ENCODE results near the gene NCBP1.
"Not testable (repeated sequence)": the region's sequence is repeated elsewhere in the genome, so short reads cannot be mapped to it uniquely, and the experiment has no call there.

Gene NCBP1

GRCh38 chr9:97698865-97699264 lies 65.2 kb downstream of the NCBP1 start:
- no peak overlapping the region for H3K4me3 ChIP-seq (ENCODE audit: low read depth, low read length)
- peaks cover 11% of the 10 kb centered on the region for H3K4me1 ChIP-seq (ENCODE audit: control insufficient read depth, insufficient read depth, low read length)
- H3K9me3 ChIP-seq (ENCODE audit: control insufficient read depth, insufficient read depth, low read length): no peaks in the 10 kb centered on the region
- H3K27ac ChIP-seq (ENCODE audit: low read depth, low read length): no peak overlapping the region
- H3K36me3 ChIP-seq (ENCODE audit: control insufficient read depth, insufficient read depth, low read length): no peaks in the 10 kb centered on the region
- no peak overlapping the region for H3K9ac ChIP-seq (ENCODE audit: low read depth, low read length)
- peaks cover 29% of the 10 kb centered on the region for H3K27me3 ChIP-seq (ENCODE audit: control insufficient read depth, insufficient read depth, low read length)

GRCh38 chr9:97699281-97699680 lies 65.7 kb downstream of the NCBP1 start:
- H3K9me3 ChIP-seq (ENCODE audit: control insufficient read depth, insufficient read depth, low read length); H3K9ac ChIP-seq (ENCODE audit: low read depth, low read length); H3K4me3 ChIP-seq (ENCODE audit: low read depth, low read length); H3K36me3 ChIP-seq (ENCODE audit: control insufficient read depth, insufficient read depth, low read length); H3K27ac ChIP-seq (ENCODE audit: low read depth, low read length): not testable (repeated sequence)
- H3K4me1 ChIP-seq (ENCODE audit: control insufficient read depth, insufficient read depth, low read length): peaks cover 11% of the 10 kb centered on the region
- peaks cover 29% of the 10 kb centered on the region for H3K27me3 ChIP-seq (ENCODE audit: control insufficient read depth, insufficient read depth, low read length)

- peaks cover 29% of the 10 kb centered on the region for H3K27me3 ChIP-seq (ENCODE audit: control insufficient read depth, insufficient read depth, low read length)
- not testable (repeated sequence) for H3K36me3 ChIP-seq (ENCODE audit: control insufficient read depth, insufficient read depth, low read length); H3K4me3 ChIP-seq (ENCODE audit: low read depth, low read length); H3K9me3 ChIP-seq (ENCODE audit: control insufficient read depth, insufficient read depth, low read length); H3K27ac ChIP-seq (ENCODE audit: low read depth, low read length); H3K9ac ChIP-seq (ENCODE audit: low read depth, low read length)
- peaks cover 11% of the 10 kb centered on the region for H3K4me1 ChIP-seq (ENCODE audit: control insufficient read depth, insufficient read depth, low read length)
Measured at GRCh38 chr9:97699824-97700223, 66.2 kb downstream of the NCBP1 start.

- no peaks in the 10 kb centered on the region for H3K4me1 ChIP-seq (ENCODE audit: control insufficient read depth, insufficient read depth, low read length)
Measured at GRCh38 chr9:97703437-97704344, 70.1 kb downstream of the NCBP1 start.

GRCh38 chr9:97704345-97704677 lies 70.7 kb downstream of the NCBP1 start:
- H3K9ac ChIP-seq (ENCODE audit: low read depth, low read length): no peak overlapping the region
- no peaks in the 10 kb centered on the region for H3K4me1 ChIP-seq (ENCODE audit: control insufficient read depth, insufficient read depth, low read length)
- peaks cover 7% of the 10 kb centered on the region for H3K27me3 ChIP-seq (ENCODE audit: control insufficient read depth, insufficient read depth, low read length)
- H3K36me3 ChIP-seq (ENCODE audit: control insufficient read depth, insufficient read depth, low read length): no peaks in the 10 kb centered on the region
- peak overlapping the region; percentile 81 for H3K27ac ChIP-seq (ENCODE audit: low read depth, low read length)
- no peaks in the 10 kb centered on the region for H3K9me3 ChIP-seq (ENCODE audit: control insufficient read depth, insufficient read depth, low read length)
- no peak overlapping the region for H3K4me3 ChIP-seq (ENCODE audit: low read depth, low read length)

More at GRCh38 chr9:97703437-97704344, 70.1 kb downstream of the NCBP1 start:
- no peaks in the 10 kb centered on the region for H3K9me3 ChIP-seq (ENCODE audit: control insufficient read depth, insufficient read depth, low read length)
- no peak overlapping the region for H3K9ac ChIP-seq (ENCODE audit: low read depth, low read length)
- H3K4me3 ChIP-seq (ENCODE audit: low read depth, low read length): no peak overlapping the region
- peaks cover 8% of the 10 kb centered on the region for H3K27me3 ChIP-seq (ENCODE audit: control insufficient read depth, insufficient read depth, low read length)
- H3K27ac ChIP-seq (ENCODE audit: low read depth, low read length): peak overlapping the region; percentile 81
- no peaks in the 10 kb centered on the region for H3K36me3 ChIP-seq (ENCODE audit: control insufficient read depth, insufficient read depth, low read length)

GRCh38 chr9:97704851-97705250 lies 71.2 kb downstream of the NCBP1 start:
- Histone ChIP-seq H3K27ac (ENCODE audit: low read depth, low read length) (no peak overlapping the region), H3K4me1 (ENCODE audit: control insufficient read depth, insufficient read depth, low read length) (no peaks in the 10 kb centered on the region), H3K9ac (ENCODE audit: low read depth, low read length) (no peak overlapping the region), H3K9me3 (ENCODE audit: control insufficient read depth, insufficient read depth, low read length) (no peaks in the 10 kb centered on the region), H3K36me3 (ENCODE audit: control insufficient read depth, insufficient read depth, low read length) (no peaks in the 10 kb centered on the region), H3K27me3 (ENCODE audit: control insufficient read depth, insufficient read depth, low read length) (peaks cover 7% of the 10 kb centered on the region), H3K4me3 (ENCODE audit: low read depth, low read length) (no peak overlapping the region)

GRCh38 chr9:97705354-97705950 lies 71.8 kb downstream of the NCBP1 start:
- Histone ChIP-seq H3K27me3 (ENCODE audit: control insufficient read depth, insufficient read depth, low read length) (peaks cover 7% of the 10 kb centered on the region), H3K9me3 (ENCODE audit: control insufficient read depth, insufficient read depth, low read length) (no peaks in the 10 kb centered on the region), H3K4me3 (ENCODE audit: low read depth, low read length) (no peak overlapping the region), H3K9ac (ENCODE audit: low read depth, low read length) (no peak overlapping the region), H3K36me3 (ENCODE audit: control insufficient read depth, insufficient read depth, low read length) (no peaks in the 10 kb centered on the region), H3K27ac (ENCODE audit: low read depth, low read length) (no peak overlapping the region), H3K4me1 (ENCODE audit: control insufficient read depth, insufficient read depth, low read length) (no peaks in the 10 kb centered on the region)

- no peaks in the 10 kb centered on the region for H3K36me3 ChIP-seq (ENCODE audit: control insufficient read depth, insufficient read depth, low read length)
- peaks cover 11% of the 10 kb centered on the region for H3K27me3 ChIP-seq (ENCODE audit: control insufficient read depth, insufficient read depth, low read length)
- no peak overlapping the region for H3K9ac ChIP-seq (ENCODE audit: low read depth, low read length)
- no peaks in the 10 kb centered on the region for H3K9me3 ChIP-seq (ENCODE audit: control insufficient read depth, insufficient read depth, low read length)
- no peak overlapping the region for H3K4me3 ChIP-seq (ENCODE audit: low read depth, low read length)
- no peak overlapping the region for H3K27ac ChIP-seq (ENCODE audit: low read depth, low read length)
- peaks cover 6% of the 10 kb centered on the region for H3K4me1 ChIP-seq (ENCODE audit: control insufficient read depth, insufficient read depth, low read length)
Measured at GRCh38 chr9:97706246-97706645, 72.6 kb downstream of the NCBP1 start.

GRCh38 chr9:97710356-97711222 lies 77.0 kb downstream of the NCBP1 start:
- no peak overlapping the region for H3K27ac ChIP-seq (ENCODE audit: low read depth, low read length)
- 0 out of 2 replicates have a peak, but pooled peaks cover 10% of the 10 kb centered on the region for H3K27me3 ChIP-seq (ENCODE audit: control insufficient read depth, insufficient read depth, low read length)
- H3K4me3 ChIP-seq (ENCODE audit: low read depth, low read length): no peak overlapping the region

GRCh38 chr9:97711223-97711626 lies 77.6 kb downstream of the NCBP1 start:
- Histone ChIP-seq H3K9ac (ENCODE audit: low read depth, low read length) (no peak overlapping the region), H3K36me3 (ENCODE audit: control insufficient read depth, insufficient read depth, low read length) (no peaks in the 10 kb centered on the region), H3K27me3 (ENCODE audit: control insufficient read depth, insufficient read depth, low read length) (0 out of 2 replicates have a peak, but pooled peaks cover 7% of the 10 kb centered on the region), H3K4me3 (ENCODE audit: low read depth, low read length) (peak overlapping the region; percentile 13; the same call in 1 of the 2 replicates), H3K4me1 (ENCODE audit: control insufficient read depth, insufficient read depth, low read length) (peaks cover 22% of the 10 kb centered on the region), H3K27ac (ENCODE audit: low read depth, low read length) (no peak overlapping the region), H3K9me3 (ENCODE audit: control insufficient read depth, insufficient read depth, low read length) (no peaks in the 10 kb centered on the region)

More at GRCh38 chr9:97710356-97711222, 77.0 kb downstream of the NCBP1 start:
- H3K36me3 ChIP-seq (ENCODE audit: control insufficient read depth, insufficient read depth, low read length): no peaks in the 10 kb centered on the region
- H3K9ac ChIP-seq (ENCODE audit: low read depth, low read length): no peak overlapping the region
- peaks cover 22% of the 10 kb centered on the region for H3K4me1 ChIP-seq (ENCODE audit: control insufficient read depth, insufficient read depth, low read length)
- no peaks in the 10 kb centered on the region for H3K9me3 ChIP-seq (ENCODE audit: control insufficient read depth, insufficient read depth, low read length)

Data from HUES48 (cell line).